Thyroid gland (tissue), 4 donors: Measurements from ENCODE around the gene ZDHHC3. TPM values are rescaled to one million over a fixed set of nuclear protein-coding genes. Genes with fewer than 3 reads are reported as not detected.

Experiments
- DNase-seq, 2 donors: peaks; one replicate each; pipeline ENCODE4 v3.0.0-alpha.2; 2019
- H3K27ac ChIP-seq, 3 donors: fragments of 200-600 bp; sonication (generic); 1 replicate in 2 of 3; 2 replicates in 1 of 3; pipeline ENCODE4 v1.5.1; 2016 to 2019; ENCODE audit warnings: mild to moderate bottlenecking in 1 of 3, moderate library complexity in 1 of 3
- H3K27me3 ChIP-seq: fragments of 200-600 bp; sonication (generic); one replicate; pipeline ENCODE4 v1.5.1; 2019
- H3K36me3 ChIP-seq, 2 donors: fragments of 200-600 bp; sonication (generic); one replicate each; pipeline ENCODE4 v1.5.1; 2016 to 2019
- H3K4me1 ChIP-seq, 2 donors: fragments of 200-600 bp; sonication (generic); one replicate each; pipeline ENCODE4 v1.5.1; 2017 to 2019
- H3K4me3 ChIP-seq, 3 donors: fragments of 200-600 bp; sonication (generic); replicated peaks in 1 of 3; 1 replicate in 2 of 3; 2 replicates in 1 of 3; pipeline ENCODE4 v1.5.1; 2016; ENCODE audit warnings: mild to moderate bottlenecking in 1 of 3
- H3K9me3 ChIP-seq: fragments of 200-600 bp; sonication (generic); one replicate; pipeline ENCODE4 v1.5.1; 2017
- CTCF ChIP-seq, 6 experiments: fragments of 200-600 bp in 3 of 6; fragments of 450-650 bp in 3 of 6; sonication (generic) in 3 of 6; IDR thresholded peaks; one replicate each; pipeline ENCODE4 v1.5.1; 2016 to 2019; ENCODE audit warnings: antibody characterized with exemption in 6 of 6, mild to moderate bottlenecking in 2 of 6, inconsistent platforms in 1 of 6, moderate library complexity in 1 of 6
- POLR2A ChIP-seq, 2 donors: fragments of 450-650 bp; IDR thresholded peaks; one replicate each; pipeline ENCODE4 v1.6.1; 2017; ENCODE audit warnings: antibody characterized with exemption in 2 of 2, mild to moderate bottlenecking in 2 of 2, moderate library complexity in 1 of 2
- WGBS, 2 donors: methylation state at CpG; one replicate each; pipeline ENCODE4 v1.1.5; 2017; 5-methylcytosine and 5-hydroxymethylcytosine counted together
- intact Hi-C: fragments of 100-400 bp; cut with DNase I; formaldehyde crosslinking; loops from one replicate; pipeline ENCODE4 v1.15.1; 2023
- total RNA-seq, 4 donors: library from RNA; depleted of rRNA; stranded (reverse); fragments of >200 nt; gene quantifications; one replicate each; pipeline ENCODE4 v1.2.3, GENCODE V29; 2016

The ZDHHC3 gene
- total RNA-seq, 4 donors from 2014 or later = 46.0 to 94.3 (median 76.0) TPM

- Histone ChIP-seq H3K4me1 (peaks cover 3 to 23% of the 10 kb centered on the region in 2 donors), H3K36me3 (no peaks in the 10 kb centered on the region), H3K27me3 (no peaks in the 10 kb centered on the region), H3K27ac (no peak overlapping the region), H3K9me3 (no peaks in the 10 kb centered on the region), H3K4me3 (no peak overlapping the region)
- TF ChIP-seq POLR2A (IDR thresholded peaks at IDR 0.05) (no peak), CTCF (IDR thresholded peaks at IDR 0.05) (no peak)
- WGBS, 2 donors = 82 to 83% methylated on average over 8 of the region's 8 CpGs
- DNase-seq = no peak
- intact Hi-C loops = no loop called here
Observed at GRCh38 chr3:45020534-45020933, 44.6 kb upstream of the ZDHHC3 start.

GRCh38 chr3:45017821-45018220, 41.8 kb upstream of the ZDHHC3 start:
- Histone ChIP-seq H3K27me3 (no peaks in the 10 kb centered on the region), H3K9me3 (no peaks in the 10 kb centered on the region), H3K4me3 (no peak overlapping the region), H3K27ac (no peak overlapping the region), H3K36me3 (no peaks in the 10 kb centered on the region), H3K4me1 (peaks cover 6 to 16% of the 10 kb centered on the region in 2 donors)
- intact Hi-C loops = no loop called here
- 62 to 76% methylated on average over 5 of the region's 5 CpGs for WGBS, 2 donors
- DNase-seq = no peak
- TF ChIP-seq POLR2A (IDR thresholded peaks at IDR 0.05) = no peak
- TF ChIP-seq CTCF (IDR thresholded peaks at IDR 0.05) = no peak

DNA sequence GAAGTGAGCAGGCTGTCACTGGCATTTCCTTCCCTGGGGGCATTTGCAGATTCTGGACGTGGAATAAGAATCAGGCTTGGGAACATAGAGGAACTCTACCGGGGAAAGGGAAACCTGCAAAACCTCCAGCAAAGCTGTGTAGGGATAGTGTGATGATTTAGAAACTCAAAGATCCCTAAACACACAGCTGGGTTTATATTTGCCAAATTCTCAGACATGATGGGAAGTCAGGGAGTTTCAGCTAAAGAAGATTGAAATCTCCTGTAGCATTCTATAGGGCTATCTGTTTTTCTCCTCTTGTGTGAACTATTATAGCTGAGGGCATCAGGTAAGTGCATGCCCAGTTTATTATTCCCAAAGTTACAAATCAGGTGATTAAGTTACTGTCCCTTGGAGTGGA, 40.9 kb upstream of the ZDHHC3 start:
- Histone ChIP-seq H3K9me3 (no peaks in the 10 kb centered on the region), H3K27me3 (no peaks in the 10 kb centered on the region), H3K27ac (no peak overlapping the region), H3K4me1 (peaks cover 15 to 25% of the 10 kb centered on the region in 2 donors), H3K4me3 (no peak overlapping the region), H3K36me3 (no peaks in the 10 kb centered on the region)
- WGBS, 2 donors = 79 to 89% methylated on average over 2 of the region's 2 CpGs
- intact Hi-C loops = no loop called here
- no peak for TF ChIP-seq POLR2A (IDR thresholded peaks at IDR 0.05)
- no peak for TF ChIP-seq CTCF (IDR thresholded peaks at IDR 0.05)
- DNase-seq = no peak

DNA sequence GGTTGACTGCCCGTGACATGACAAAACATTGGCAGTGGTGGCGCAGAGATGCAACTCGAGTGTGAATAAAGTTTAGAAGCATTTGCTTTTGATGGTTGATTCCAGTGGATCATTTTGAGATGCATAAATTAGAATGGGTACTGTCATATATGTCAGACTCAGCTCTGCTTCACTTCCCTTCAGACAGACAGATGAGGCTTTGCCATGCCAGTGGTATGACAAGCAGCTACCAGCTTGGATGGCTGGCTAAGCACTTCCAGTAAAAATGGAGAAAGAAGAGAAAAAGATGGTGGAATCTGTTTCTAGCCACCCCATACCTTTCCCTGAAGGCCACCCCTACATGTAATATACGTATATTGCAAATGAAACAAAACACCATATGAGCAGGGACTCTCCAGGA, 36.6 kb upstream of the ZDHHC3 start:
- intact Hi-C loops = no loop called here
- no peak for TF ChIP-seq POLR2A (IDR thresholded peaks at IDR 0.05)
- no peak for TF ChIP-seq CTCF (IDR thresholded peaks at IDR 0.05)
- 95 to 96% methylated on average over 4 of the region's 4 CpGs for WGBS, 2 donors
- no peaks in the 10 kb centered on the region for H3K27me3 ChIP-seq
- DNase-seq = no peak
- H3K27ac ChIP-seq = peak overlapping the region; percentile 79 to 89 (median 79)
- H3K4me3 ChIP-seq = no peak overlapping the region
- H3K36me3 ChIP-seq = no peaks in the 10 kb centered on the region
- H3K4me1 ChIP-seq = peaks cover 25 to 35% of the 10 kb centered on the region in 2 donors
- no peaks in the 10 kb centered on the region for H3K9me3 ChIP-seq

DNA sequence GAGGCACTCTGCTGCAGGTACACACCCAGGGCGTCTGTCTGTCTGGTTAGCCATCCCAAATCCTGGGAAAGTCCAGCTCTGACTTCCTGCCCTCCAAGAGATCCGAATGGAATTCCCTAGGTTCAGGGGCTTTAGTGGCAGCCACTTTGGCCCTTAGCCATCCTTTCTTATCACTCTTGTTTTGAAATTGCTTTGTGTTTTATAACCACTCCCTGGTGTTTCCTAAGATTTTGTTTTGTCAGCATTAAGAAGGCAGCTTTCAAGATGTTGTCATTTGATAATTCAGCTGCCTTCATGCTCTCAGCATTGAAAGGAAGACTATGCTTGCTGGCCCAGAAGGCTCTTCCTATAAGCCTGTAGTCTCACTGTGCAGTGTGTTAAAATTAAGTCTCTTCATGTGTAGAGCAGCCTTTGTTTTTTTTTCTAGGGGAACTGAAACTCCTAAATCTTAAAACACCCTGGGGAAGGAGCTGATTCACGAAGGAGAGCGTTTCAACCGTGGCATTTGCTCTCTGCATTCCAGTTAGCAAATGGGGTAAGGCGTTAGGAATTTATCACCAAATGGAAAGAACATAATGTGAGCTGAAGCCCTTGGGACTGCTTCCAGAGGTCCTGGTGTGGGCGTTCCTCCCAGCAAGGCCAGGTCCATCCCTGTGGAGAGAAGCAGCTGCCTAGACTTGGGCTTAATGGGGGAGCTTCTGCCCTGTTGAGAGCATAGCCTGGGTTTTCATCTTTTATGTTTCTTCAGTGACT, 36.0 kb upstream of the ZDHHC3 start:
- TF ChIP-seq CTCF (IDR thresholded peaks at IDR 0.05) (no peak), POLR2A (IDR thresholded peaks at IDR 0.05) (peak in 1 of 2 donors; percentile 8)
- WGBS, 2 donors = 22 to 26% methylated on average over 7 of the region's 7 CpGs
- Histone ChIP-seq H3K27ac (peak overlapping the region; percentile 79 to 89 (median 79)), H3K9me3 (no peaks in the 10 kb centered on the region), H3K36me3 (peaks cover 0 to under 1% of the 10 kb centered on the region in 2 donors), H3K4me1 (peaks cover 25 to 35% of the 10 kb centered on the region in 2 donors), H3K27me3 (no peaks in the 10 kb centered on the region), H3K4me3 (no peak overlapping the region)
- intact Hi-C loops = no loop called here
- DNase-seq = peak; percentile 70 to 75
